GM20431 (cell line): Measurements from ENCODE around the gene TMEM205.
"Not testable (repeated sequence)": the region's sequence is repeated elsewhere in the genome, so short reads cannot be mapped to it uniquely, and the experiment has no call there.

Source experiments
- in situ Hi-C: fragments of 300-500 bp; cut with MseI, MboI; formaldehyde crosslinking; loops from one replicate; pipeline ENCODE4 v1.15.0; 2020; ENCODE audit warnings: low sequenced_read_pairs; ENCODE audit not compliant: unreplicated experiment

TMEM205 gene

DNA sequence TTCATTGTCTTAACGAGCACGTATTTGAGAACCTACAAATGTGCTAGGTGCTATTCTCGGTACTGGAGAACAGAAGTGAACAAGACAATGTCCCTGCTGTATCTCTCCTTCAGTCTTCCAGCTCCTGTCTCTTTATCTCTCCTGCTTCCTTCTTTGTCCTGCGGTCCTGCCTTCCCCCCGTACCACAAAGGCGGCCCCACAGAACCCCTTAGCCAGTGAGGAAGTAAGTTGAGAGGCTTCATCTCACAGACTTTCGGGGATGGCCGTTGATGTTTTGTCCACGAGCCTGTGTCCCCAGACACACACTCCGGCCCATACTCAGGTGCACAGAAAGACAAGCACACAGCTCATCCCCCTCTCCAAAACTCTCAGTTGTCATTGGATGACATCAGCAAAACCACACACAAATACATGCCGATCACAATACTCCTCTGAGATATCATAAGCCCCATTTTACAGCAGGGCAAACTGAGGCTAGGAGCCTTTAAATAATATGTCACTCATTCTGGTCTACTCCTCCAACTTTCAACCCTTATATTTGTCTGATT is 27.9 kb upstream of the TMEM205 start:
- in situ Hi-C loops = no loop called here

DNA sequence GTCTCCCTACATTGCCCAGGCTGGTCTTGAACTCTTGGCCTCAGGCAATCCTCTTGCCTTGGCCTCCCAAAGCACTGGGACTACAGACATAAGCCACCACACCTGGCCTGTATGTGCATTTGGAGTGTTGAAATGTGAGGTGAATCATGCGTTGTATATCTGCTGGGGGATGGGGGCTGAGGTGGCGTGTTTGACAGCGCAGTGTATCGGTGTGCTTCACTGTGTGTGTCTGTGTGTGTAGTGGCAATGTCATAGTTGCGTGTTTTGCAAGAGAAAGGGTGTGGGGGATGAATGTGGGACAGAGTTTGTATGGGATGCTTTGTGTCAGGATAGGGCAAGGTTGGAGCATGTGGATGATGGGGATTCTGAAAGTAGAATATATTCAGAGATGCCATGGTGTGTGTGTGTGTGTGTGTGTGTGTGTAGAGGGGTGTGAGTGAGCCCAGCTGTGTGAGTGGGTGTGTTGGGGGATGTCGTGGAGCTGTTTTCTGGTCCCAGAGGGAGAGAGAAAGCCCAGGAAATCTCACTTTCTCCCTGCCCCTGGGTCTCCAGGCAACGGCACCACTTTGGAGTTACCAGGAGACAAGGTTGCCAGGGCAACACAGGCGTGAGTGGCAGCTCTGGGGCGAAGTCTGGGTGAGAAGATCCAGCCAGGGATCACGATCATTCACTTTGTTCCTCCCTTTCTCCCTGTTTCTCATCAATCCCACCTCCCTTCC is 27.3 kb upstream of the TMEM205 start:
- in situ Hi-C loops = no loop called here

DNA sequence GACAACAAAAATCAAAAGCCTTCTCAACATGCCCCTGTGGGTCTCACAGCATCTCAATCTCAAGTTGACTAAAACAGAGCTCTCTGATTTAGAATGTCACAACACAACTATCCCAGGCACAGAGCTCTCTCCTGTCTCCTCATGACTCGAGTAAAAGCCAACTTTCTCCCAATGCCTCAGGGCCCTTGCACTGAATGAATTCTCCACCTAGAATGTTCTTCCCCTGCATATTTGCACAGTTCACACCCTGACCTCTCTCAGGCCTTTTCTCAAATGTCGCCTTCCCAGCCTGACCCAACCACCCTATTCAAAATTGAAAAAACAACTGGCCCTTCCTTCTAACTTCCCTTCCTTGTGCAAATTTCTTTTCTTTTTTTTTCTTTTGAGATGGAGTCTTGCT is 24.7 kb upstream of the TMEM205 start:
- in situ Hi-C loops = no loop called here

DNA sequence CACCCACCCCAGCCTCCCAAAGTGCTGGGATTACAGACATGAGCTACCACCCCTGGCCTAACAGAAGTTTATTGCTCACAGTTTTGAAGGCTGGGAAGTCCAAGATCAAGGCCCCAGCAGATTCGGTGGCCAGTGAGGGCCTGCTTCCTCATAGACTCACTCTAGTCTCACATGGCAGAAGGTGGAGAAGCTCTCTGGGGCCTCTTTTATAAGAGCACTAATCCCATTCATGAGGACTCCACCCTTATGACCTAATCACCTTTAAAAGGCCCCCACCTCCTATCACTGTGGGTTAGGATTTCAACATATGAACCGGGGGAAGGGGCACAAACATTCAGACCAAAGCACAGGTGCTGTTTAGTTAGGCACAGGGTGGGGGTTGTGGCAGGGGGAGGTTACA is 21.5 kb upstream of the TMEM205 start:
- in situ Hi-C loops = no loop called here

DNA sequence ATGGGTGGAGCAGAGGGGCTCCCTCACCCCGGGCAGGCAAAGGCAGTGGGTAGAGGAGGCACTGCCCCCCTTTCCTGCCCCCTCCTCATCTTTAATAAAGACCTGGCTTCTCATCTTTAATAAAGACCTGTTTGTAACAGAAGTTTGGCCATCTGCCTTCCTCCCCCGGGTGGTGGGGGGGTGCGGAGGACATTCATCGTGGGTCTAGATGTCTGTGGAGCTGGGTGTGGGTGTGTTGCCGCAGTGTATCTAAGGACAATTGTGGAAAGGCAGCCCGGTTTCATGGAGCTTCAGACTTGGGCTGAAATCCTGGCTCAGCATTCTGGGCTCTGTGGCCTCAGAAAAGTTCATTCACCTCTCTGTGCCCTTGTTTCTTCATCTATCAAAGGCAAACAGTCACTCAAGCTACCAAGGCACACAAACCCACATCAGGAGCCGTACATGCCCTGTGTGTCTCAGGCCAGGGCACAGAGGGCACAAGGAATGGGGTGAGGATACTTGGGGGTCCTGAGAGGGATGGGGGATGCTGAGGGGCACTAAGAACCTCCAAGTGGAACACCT is 19.6 kb upstream of the TMEM205 start:
- in situ Hi-C loops = no loop called here

DNA sequence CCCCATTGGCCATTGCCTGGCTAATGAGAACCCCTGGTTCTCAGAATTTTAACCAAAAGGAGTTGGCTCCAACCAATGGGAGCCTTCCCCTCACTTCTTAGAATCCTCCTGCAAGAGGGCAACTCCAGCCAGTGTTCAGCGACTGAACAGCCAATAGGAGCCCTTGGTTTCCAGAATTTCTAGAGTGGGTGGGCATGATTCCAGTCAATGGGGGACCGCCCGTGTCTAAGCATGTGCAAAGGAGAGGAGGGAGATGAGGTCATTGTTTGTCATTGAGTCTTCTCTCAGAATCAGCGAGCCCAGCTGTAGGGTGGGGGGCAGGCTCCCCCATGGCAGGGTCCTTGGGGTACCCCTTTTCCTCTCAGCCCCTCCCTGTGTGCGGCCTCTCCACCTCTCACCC is 18.9 kb upstream of the TMEM205 start:
- in situ Hi-C loops = no loop called here

DNA sequence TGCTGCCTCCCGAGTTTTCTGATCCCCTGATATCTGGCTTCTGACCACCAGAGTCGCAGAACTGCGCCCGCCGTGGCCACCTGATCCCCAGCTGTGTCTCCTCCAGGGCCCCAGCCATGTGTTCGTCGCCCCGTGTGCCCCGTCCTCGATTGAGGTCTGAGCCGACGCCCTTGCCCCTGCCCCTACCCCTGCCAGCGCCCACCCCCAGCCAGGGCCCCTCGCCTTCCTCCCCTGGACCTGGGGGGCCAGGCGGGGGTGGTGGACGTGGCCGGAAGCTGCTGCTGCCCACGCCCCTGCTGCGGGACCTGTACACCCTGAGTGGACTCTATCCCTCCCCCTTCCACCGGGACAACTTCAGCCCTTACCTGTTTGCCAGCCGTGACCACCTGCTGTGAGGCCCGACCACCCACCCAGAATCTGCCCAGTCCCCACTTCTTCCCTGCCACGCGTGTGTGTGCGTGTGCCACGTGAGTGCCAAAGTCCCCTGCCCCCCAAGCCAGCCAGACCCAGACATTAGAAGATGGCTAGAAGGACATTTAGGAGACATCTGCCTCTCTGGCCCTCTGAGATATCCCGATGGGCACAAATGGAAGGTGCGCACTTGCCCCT is 18.3 kb upstream of the TMEM205 start:
- in situ Hi-C loops = no loop called here

DNA sequence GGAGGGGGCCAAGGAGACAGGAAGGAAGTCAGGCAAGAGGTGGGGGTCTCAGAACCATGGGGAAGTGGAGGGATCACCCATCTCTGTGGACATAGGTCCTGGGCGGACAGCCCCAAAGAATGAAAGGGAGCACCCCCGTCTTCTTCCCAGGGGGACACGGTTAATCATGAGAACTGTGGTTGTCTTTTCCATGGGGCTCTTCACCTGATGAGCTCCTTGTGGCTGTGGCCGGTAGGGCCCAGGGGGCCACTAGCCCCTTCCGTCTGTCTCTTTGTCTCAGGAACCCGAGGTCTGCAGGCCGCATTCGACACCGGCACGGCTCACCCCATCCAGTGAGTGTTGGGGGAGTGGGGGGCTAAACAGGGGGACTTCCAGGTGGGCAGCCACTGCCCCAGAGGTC is 17.8 kb upstream of the TMEM205 start:
- in situ Hi-C loops = no loop called here

DNA sequence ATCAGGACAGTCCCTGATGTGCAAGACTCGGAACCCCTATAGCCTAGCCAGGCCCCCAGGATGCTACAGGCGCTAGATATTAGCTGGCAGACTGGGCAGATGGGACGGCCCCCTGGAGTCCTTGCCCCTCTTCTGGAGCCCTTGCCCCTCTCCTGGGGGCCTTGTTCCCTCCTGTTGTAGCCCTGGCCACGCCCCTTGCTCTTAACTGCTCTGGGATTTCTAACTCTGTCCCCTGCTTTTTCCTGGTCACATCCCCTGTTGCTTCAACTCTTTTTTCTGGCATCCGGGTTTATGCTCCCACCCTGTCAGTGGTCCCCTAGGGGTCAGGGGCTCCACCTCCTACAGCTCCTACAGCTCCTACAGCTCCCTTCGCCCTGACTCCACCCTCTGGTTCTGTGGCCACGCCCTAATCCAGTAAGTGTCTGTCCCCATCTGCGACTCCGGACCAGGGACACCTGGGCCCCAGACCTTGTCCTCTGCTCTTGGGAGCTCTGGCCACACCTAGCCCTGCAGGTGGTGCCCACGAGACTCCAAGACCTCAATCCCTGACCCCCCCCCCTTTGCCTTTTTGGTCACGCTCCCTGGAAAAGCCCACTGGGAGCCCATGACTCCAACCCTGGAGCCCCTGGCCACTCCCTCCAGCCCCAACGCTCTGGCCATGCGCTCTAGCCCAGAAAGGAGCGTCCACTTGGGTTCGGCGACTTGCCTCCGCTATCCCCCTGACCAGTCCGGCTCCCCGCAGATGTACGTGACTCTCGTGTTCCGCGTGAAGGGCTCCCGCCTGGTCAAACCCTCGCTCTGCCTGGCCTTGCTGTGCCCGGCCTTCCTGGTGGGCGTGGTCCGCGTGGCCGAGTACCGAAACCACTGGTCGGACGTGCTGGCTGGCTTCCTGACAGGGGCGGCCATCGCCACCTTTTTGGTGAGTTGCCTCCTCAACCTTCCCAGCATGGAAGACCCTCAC is 16.0 kb upstream of the TMEM205 start:
- in situ Hi-C loops = no loop called here

DNA sequence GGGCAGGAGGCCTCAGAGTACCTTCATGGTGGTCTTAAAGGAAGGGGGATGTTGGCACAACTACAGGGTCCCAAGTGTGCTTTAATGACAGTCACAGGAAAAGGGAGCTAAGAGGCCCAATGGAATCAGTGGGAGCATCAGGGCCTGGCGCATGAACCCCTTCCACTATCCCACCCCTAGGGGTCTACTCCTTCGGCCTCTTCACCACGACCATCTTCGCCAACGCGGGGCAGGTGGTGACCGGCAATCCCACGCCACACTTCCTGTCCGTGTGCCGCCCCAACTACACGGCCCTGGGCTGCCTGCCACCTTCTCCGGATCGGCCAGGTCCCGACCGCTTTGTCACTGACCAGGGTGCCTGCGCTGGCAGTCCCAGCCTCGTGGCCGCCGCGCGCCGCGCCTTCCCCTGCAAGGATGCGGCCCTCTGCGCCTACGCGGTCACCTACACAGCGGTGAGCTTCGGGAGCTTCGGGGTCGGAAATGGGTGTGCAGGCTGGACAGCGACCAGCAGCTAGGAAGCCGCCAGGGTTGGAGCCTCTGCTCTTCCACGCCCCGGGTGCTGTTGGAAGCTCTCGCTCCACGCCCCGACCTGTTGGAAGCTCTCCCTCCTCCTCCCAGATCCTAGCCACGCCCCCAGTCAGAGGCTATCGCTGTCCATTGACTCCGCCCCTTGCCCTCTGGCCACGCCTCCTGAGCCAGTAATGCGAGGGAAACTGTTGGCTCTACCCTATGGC is 15.1 kb upstream of the TMEM205 start:
- in situ Hi-C loops = no loop called here

DNA sequence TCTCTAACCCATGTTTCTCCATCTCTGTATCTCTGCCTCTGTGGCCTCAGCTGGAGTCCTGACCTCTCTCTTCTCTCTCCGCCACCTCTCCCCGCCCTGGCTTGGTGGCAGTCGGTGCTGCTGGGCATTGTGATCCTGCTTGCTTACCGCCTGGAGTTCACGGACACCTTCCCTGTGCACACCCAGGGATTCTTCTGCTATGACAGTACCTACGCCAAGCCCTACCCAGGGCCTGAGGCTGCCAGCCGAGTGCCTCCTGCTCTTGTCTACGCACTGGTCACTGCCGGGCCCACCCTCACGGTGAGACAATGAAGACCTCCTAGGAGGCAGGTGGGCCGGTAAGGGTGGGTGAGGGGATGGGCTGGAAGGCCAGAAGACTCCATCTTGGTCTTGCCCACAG is 13.4 kb upstream of the TMEM205 start:
- in situ Hi-C loops = no loop called here

DNA sequence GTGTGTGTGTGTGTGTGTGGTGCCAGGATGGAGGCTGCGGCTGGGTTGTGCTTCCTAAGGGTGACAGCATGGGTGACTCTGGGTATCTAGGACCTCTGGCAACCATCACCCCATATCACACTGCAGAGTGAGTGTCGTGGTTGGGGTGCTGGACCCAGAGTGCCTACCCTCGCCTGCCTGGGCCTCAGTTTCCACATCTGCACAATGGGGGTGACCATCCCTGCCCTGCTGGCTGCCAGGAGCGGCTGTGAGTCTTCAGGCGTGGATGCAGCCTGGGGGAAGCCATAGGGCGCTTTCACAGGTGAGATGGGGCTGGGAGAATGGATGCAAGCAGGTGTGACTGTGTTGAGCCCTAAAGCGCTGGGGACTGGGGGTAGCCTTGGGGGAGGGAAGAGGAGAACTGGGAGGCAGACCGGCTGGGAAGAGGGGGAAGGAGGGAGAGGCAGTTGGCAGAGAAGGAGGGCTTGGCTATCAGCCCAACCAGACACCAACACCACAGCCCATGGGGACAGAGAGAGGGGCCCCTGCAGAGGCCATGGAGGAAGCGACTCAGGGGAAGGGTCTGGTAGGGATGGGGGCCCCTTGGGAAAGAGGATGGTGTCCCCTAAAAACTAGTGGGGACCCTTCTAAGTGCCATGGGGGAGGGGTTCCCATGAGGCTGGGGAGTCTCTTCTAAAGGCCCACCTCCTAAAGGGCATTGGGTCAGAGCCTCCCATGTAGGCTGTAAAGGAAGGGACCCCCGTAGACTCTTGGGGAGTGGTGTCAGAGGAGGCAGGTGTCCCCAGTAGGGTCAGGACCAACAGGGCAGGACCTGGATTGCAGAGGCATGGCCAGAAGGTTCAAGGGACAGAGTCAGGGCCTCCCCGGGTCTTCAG is 10.8 kb upstream of the TMEM205 start:
- in situ Hi-C loops = no loop called here

DNA sequence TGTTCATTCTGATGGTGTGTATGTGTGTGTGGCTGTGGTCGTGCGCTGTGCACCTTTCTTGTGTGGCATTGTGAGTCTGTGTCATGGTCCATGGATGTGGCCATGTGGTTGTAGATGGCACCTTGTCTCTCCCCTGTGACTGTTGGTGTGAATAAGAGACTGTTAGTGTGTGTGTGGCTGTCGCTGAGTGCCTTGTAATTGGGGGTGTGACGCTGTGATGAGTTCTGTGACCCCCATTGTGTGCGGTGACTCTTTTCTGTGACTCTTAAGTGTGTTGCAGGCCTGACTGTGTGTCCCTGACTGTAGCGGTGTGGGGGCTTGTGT is 10.0 kb upstream of the TMEM205 start:
- in situ Hi-C loops = no loop called here

DNA sequence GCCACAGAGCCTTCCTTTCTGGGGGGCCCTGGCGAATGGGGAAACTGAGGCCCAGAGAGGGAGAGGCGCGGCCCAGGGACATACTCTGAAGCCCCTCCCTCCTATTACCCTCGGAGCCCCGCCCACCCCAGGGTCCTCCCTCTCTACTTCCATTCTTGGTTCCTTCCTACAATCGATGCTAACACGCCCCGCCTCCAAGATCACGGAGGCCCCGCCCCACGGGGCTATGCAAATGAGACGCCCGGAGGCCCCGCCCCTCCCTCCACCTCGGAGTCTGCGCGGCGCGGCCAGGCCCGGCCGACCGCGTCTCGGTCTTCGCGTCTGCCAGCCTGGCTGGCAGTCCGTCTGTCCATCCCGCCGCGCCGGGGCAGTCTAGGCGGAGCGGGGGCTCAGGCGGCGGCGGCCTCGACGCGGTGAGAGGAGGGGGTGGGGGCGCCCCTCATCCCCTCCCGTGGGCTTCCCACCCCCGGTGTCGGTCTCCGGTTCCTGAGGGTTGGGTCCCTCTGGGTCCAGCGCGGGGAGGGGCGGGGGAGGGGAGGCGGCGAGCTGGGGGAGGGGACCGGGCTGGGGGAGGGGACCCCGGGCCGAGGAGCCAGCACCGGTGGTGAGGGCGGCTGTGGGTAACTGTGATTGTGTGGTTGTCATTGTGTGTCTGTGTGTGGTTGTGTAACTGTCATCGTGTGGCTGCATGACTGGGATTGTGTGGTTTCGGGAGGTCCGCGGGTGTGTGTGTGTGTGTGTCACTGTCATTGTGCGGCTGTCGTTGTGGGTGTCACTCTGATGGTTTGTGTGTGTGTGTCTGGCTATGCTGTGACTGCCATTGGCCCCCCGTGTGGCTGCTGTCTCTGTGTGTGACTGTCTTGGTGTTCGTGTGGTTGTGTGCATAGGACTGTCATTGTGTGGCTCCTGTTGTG is 9.3 kb upstream of the TMEM205 start, which contains the start of gene PLPPR2:
Gene PLPPR2 (plus strand): TSS at position 273 of the 914 bp plus-strand sequence. CDS start 2,242 bp downstream, outside the sequence.
- in situ Hi-C loops = no loop called here

DNA sequence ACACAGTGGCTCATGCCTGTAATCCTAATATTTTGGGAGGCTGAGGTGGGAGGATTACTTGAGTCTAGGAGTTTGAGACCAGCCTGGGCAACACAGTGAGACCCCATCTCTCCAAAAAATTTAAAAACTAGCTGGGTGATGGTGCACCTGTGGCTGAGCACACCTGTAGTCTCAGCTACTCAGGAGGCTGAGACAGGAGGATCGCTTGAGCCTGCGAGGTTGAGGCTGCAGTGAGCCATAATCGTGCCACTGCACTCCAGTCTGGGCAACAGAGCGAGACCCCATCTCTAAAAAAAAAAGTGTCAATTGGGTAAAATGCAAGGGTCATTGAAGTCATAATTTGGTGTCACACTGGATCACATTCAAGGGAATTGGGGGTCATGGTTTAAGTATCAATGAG is 8.0 kb upstream of the TMEM205 start:
- in situ Hi-C loops = not testable (repeated sequence)

DNA sequence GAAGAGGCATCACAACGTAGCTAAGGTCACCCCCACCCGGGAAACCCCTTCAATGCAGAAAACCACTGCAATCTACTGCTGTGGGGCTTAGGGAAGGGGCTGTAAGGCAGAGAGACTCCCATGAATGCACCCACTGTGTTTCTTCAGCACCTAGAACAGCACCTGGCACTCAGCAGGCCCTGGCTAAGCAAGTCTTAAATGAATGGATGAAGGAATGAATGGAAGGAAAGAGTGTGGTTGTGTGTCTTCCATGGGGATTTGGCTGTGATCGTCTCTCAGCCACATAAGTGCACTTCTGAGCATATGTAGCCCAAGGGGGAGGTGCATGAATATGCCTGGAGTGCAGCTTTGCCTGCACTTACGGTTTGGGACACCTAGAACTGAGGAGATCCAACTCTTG is 3.1 kb upstream of the TMEM205 start:
- in situ Hi-C loops = no loop called here

DNA sequence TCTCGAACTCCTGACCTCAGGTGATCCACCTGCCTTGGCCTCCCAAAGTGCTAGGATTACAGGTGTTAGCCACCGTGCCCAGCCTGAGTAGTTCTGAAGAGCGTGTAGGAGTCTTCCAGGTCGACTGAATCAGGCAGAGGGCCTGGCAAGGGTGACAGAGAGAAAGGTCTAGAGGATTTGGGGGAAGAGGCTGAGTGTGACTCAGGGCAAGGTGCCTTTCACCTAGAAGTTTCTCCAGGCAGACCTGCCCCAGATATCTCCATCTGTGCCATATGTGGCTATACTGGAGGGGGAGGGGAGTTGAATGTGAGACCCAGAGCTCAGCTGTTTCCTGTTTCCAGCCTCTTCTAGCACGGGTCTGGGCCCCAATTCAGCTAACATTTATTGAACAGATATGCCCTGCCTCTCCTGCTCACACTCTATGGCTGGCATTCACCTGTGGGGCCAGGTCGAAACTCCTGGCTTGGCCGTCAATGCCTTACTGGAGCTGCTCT is 1.5 kb upstream of the TMEM205 start:
- in situ Hi-C loops = no loop called here
